Tibial nerve (tissue), 4 donors: ENCODE measurements around the gene MAGEC3. TPM values are rescaled to one million over a fixed set of nuclear protein-coding genes. Genes with fewer than 3 reads are reported as not detected.
"Not testable (repeated sequence)": the region's sequence is repeated elsewhere in the genome, so short reads cannot be mapped to it uniquely, and the experiment has no call there.

ENCODE experiments used
- DNase-seq, 2 donors: peaks; one replicate each; pipeline ENCODE4 v3.0.0-alpha.2; 2019; ENCODE audit warnings: low spot score in 2 of 2
- H3K27ac ChIP-seq, 4 donors: fragments of 200-600 bp; sonication (generic) in 3 of 4; one replicate each; pipeline ENCODE4 v1.5.1; 2017 to 2019; ENCODE audit warnings: mild to moderate bottlenecking in 1 of 4
- H3K27me3 ChIP-seq, 2 donors: fragments of 200-600 bp; sonication (generic) in 1 of 2; one replicate each; pipeline versions ENCODE4 v1.5.1 to v1.6.0; 2017 to 2019
- H3K36me3 ChIP-seq, 3 donors: fragments of 200-600 bp; sonication (generic); one replicate each; pipeline ENCODE4 v1.5.1; 2018 to 2019
- H3K4me1 ChIP-seq, 4 donors: fragments of 200-600 bp; sonication (generic) in 3 of 4; one replicate each; pipeline ENCODE4 v1.5.1; 2017 to 2019
- H3K4me3 ChIP-seq, 4 donors: fragments of 200-600 bp; sonication (generic) in 3 of 4; one replicate each; pipeline ENCODE4 v1.5.1; 2017 to 2019; ENCODE audit warnings: mild to moderate bottlenecking in 1 of 4, moderate library complexity in 1 of 4
- H3K9me3 ChIP-seq, 4 donors: fragments of 200-600 bp; sonication (generic) in 3 of 4; one replicate each; pipeline ENCODE4 v1.5.1; 2017 to 2019
- EP300 ChIP-seq, 2 donors: sonication (generic); formaldehyde crosslinking; IDR thresholded peaks; one replicate each; pipeline ENCODE4 v1.6.1; 2017; ENCODE audit warnings: antibody characterized with exemption in 2 of 2, mild to moderate bottlenecking in 1 of 2
- POLR2A ChIP-seq, 2 donors: fragments of 450-650 bp; IDR thresholded peaks; one replicate each; pipeline ENCODE4 v1.6.1; 2017; ENCODE audit warnings: antibody characterized with exemption in 2 of 2, mild to moderate bottlenecking in 2 of 2, moderate library complexity in 2 of 2
- WGBS, 2 donors: methylation state at CpG; one replicate each; pipeline ENCODE4 v1.1.5; 2018; 5-methylcytosine and 5-hydroxymethylcytosine counted together
- total RNA-seq, 4 donors: library from RNA; depleted of rRNA; stranded (reverse); fragments of >200 nt; gene quantifications; one replicate each; pipeline ENCODE4 v1.1.0, GENCODE V29; 2016
- TF ChIP-seq, protein P1 (sequence below), 5 experiments: fragments of 200-600 bp in 3 of 5; fragments of 450-650 bp in 2 of 5; sonication (generic) in 3 of 5; IDR thresholded peaks; one replicate each; pipeline ENCODE4 v1.5.1; 2016 to 2019; ENCODE audit warnings: antibody characterized with exemption in 5 of 5, mild to moderate bottlenecking in 3 of 5, moderate library complexity in 2 of 5

Gene MAGEC3
- total RNA-seq, 4 donors from 2014 or later = not detected

DNA sequence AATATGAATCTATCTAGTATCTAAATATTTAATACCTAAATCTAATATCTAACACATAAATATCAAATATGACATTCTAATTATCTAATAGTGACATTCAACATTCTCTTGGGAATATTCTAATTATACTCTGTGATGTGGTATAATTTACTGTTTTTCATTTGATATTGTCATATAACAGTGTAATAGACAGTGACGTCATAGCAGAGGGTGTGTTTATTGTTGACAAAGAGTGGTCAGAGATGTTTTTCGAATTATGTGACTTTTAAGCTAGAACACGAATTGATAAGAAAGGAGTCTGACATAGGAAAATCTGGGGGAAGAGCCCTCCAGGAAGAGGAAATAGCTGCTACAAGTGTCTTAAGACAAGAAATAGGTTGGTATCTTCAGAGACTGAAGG is 5.9 kb upstream of the MAGEC3 start:
- no peak overlapping the region for H3K27ac ChIP-seq
- H3K4me3 ChIP-seq = no peak overlapping the region
- no peaks in the 10 kb centered on the region for H3K4me1 ChIP-seq
- H3K27me3 ChIP-seq = no peaks in the 10 kb centered on the region
- H3K9me3 ChIP-seq = no peaks in the 10 kb centered on the region
- no peak for DNase-seq
- WGBS, 2 donors = 59 to 71% methylated on average over 3 of the region's 3 CpGs
- no peaks in the 10 kb centered on the region for H3K36me3 ChIP-seq
- TF ChIP-seq, protein P1, sequence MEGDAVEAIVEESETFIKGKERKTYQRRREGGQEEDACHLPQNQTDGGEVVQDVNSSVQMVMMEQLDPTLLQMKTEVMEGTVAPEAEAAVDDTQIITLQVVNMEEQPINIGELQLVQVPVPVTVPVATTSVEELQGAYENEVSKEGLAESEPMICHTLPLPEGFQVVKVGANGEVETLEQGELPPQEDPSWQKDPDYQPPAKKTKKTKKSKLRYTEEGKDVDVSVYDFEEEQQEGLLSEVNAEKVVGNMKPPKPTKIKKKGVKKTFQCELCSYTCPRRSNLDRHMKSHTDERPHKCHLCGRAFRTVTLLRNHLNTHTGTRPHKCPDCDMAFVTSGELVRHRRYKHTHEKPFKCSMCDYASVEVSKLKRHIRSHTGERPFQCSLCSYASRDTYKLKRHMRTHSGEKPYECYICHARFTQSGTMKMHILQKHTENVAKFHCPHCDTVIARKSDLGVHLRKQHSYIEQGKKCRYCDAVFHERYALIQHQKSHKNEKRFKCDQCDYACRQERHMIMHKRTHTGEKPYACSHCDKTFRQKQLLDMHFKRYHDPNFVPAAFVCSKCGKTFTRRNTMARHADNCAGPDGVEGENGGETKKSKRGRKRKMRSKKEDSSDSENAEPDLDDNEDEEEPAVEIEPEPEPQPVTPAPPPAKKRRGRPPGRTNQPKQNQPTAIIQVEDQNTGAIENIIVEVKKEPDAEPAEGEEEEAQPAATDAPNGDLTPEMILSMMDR (IDR thresholded peaks at IDR 0.05) = no peak
- TF ChIP-seq POLR2A (IDR thresholded peaks at IDR 0.05) = no peak
- no peak for TF ChIP-seq EP300 (IDR thresholded peaks at IDR 0.05)

- TF ChIP-seq, protein P1 (IDR thresholded peaks at IDR 0.05) = no peak
- TF ChIP-seq EP300 (IDR thresholded peaks at IDR 0.05) = no peak
- TF ChIP-seq POLR2A (IDR thresholded peaks at IDR 0.05) = no peak
- no peaks in the 10 kb centered on the region for H3K4me1 ChIP-seq
- no peaks in the 10 kb centered on the region for H3K36me3 ChIP-seq
- WGBS, 2 donors = 57 to 59% methylated on average over 2 of the region's 2 CpGs
- peaks cover 0 to 9% (median 0%) of the 10 kb centered on the region in 4 donors for H3K9me3 ChIP-seq
- no peaks in the 10 kb centered on the region for H3K27me3 ChIP-seq
- H3K4me3 ChIP-seq = no peak overlapping the region
- DNase-seq = no peak
- no peak overlapping the region for H3K27ac ChIP-seq
Observed at GRCh38 chrX:141839856-141840255, 1.7 kb downstream of the MAGEC3 start.

- TF ChIP-seq POLR2A (IDR thresholded peaks at IDR 0.05) (no peak), EP300 (IDR thresholded peaks at IDR 0.05) (no peak)
- WGBS, 2 donors = 43 to 65% methylated on average over 3 of the region's 3 CpGs
Observed at GRCh38 chrX:141857479-141857878, 19.4 kb downstream of the MAGEC3 start.

GRCh38 chrX:141879616-141880015 is 41.5 kb downstream of the MAGEC3 start:
- Histone ChIP-seq H3K4me1 (no peaks in the 10 kb centered on the region), H3K27ac (no peak overlapping the region), H3K9me3 (no peaks in the 10 kb centered on the region), H3K36me3 (no peaks in the 10 kb centered on the region), H3K4me3 (no peak overlapping the region), H3K27me3 (no peaks in the 10 kb centered on the region)
- TF ChIP-seq EP300 (IDR thresholded peaks at IDR 0.05) (no peak), POLR2A (IDR thresholded peaks at IDR 0.05) (no peak)
- TF ChIP-seq, protein P1 (IDR thresholded peaks at IDR 0.05) = no peak
- 63 to 69% methylated on average over 5 of the region's 5 CpGs for WGBS, 2 donors
- no peak for DNase-seq

More at GRCh38 chrX:141857479-141857878, 19.4 kb downstream of the MAGEC3 start:
- Histone ChIP-seq H3K9me3 (no peaks in the 10 kb centered on the region), H3K36me3 (no peaks in the 10 kb centered on the region), H3K4me3 (no peak overlapping the region), H3K4me1 (no peaks in the 10 kb centered on the region), H3K27me3 (no peaks in the 10 kb centered on the region), H3K27ac (no peak overlapping the region)
- no peak for DNase-seq

GRCh38 chrX:141888811-141889210 is 50.7 kb downstream of the MAGEC3 start:
- H3K27ac ChIP-seq, H3K9me3 ChIP-seq, H3K36me3 ChIP-seq, H3K4me3 ChIP-seq, H3K27me3 ChIP-seq, H3K4me1 ChIP-seq, DNase-seq: not testable (repeated sequence)
- 73 to 100% methylated on average over 1 to 5 of the region's 5 CpGs for WGBS, 2 donors

GRCh38 chrX:141894733-141895132 is 56.6 kb downstream of the MAGEC3 start:
- no peak for TF ChIP-seq POLR2A (IDR thresholded peaks at IDR 0.05)
- TF ChIP-seq, protein P1 (IDR thresholded peaks at IDR 0.05) = no peak
- TF ChIP-seq EP300 (IDR thresholded peaks at IDR 0.05) = no peak
- 83 to 92% methylated on average over 6 to 7 of the region's 7 CpGs for WGBS, 2 donors
- Histone ChIP-seq H3K4me1 (no peaks in the 10 kb centered on the region), H3K4me3 (no peak overlapping the region), H3K27ac (no peak overlapping the region), H3K36me3 (no peaks in the 10 kb centered on the region), H3K9me3 (no peaks in the 10 kb centered on the region), H3K27me3 (no peaks in the 10 kb centered on the region)
- DNase-seq = no peak
